Endothelial cell of umbilical vein (primary cell): ENCODE measurements around the gene SEC22B. TPM values are rescaled to one million over a fixed set of nuclear protein-coding genes. Genes with fewer than 3 reads are reported as not detected.
"Not testable (repeated sequence)": the region's sequence is repeated elsewhere in the genome, so short reads cannot be mapped to it uniquely, and the experiment has no call there.

Experiments
- BruUV-seq: library from RNA; stranded (reverse); fragments of 400-500 nt; replicated peaks from 2 replicates; lab custom pipeline; 2021; lab: Mats Ljungman, UMichigan
- CTCF ChIA-PET: fragments of 300-600, 350-600 bp; sonication (Branson Sonifier 250); formaldehyde crosslinking; loops from one replicate; lab custom pipeline; 2021; ENCODE audit warnings: antibody characterized with exemption, inconsistent platforms; lab: Charles Lee
- POLR2A ChIA-PET: fragments of 300-600, 350-600 bp; sonication (Branson Sonifier 250); formaldehyde crosslinking; loops from one replicate; lab custom pipeline; 2021; ENCODE audit warnings: antibody characterized with exemption, inconsistent platforms; lab: Charles Lee
- DNase-seq: peaks from one replicate; pipeline ENCODE4 v3.0.0-alpha.2; 2011; ENCODE audit warnings: low read depth, low spot score
- FAIRE-seq: peaks from 2 replicates; lab custom pipeline; 2011; peaks lifted over from hg19 to GRCh38; lab: Jason Lieb, UNC
- H2AFZ ChIP-seq: 2 replicates; pipeline ENCODE4 v1.6.0; 2012; ENCODE audit warnings: low read depth, low read length, control low read depth, inconsistent platforms
- H3K27ac ChIP-seq: 2 replicates; pipeline ENCODE4 v1.5.1; 2011; ENCODE audit warnings: low read depth, mild to moderate bottlenecking, control low read depth, low read length, moderate library complexity; ENCODE audit not compliant: insufficient read depth
- H3K27me3 ChIP-seq, 2 experiments: 2 replicates each; pipeline versions ENCODE4 v1.6.0 to v1.6.1; 2011; ENCODE audit warnings: low read length in 2 of 2, mixed read lengths in 1 of 2; ENCODE audit not compliant: control insufficient read depth in 2 of 2, insufficient read depth in 2 of 2
- H3K36me3 ChIP-seq, 2 experiments: 2 replicates in 1 of 2; 3 replicates in 1 of 2; pipeline ENCODE4 v1.5.1; 2011; ENCODE audit warnings: low read length in 2 of 2, mild to moderate bottlenecking in 1 of 2, moderate library complexity in 1 of 2; ENCODE audit not compliant: control insufficient read depth in 2 of 2, insufficient read depth in 2 of 2; ENCODE audit errors: extremely low read depth in 1 of 2
- H3K4me1 ChIP-seq: 3 replicates; pipeline ENCODE4 v1.5.1; 2011; ENCODE audit warnings: mild to moderate bottlenecking, low read length; ENCODE audit not compliant: control insufficient read depth, insufficient read depth; ENCODE audit errors: extremely low read depth
- H3K4me2 ChIP-seq: 2 replicates; pipeline ENCODE4 v1.6.1; 2011; ENCODE audit warnings: low read length, control low read depth, mixed read lengths; ENCODE audit not compliant: insufficient read depth
- H3K4me3 ChIP-seq, 3 experiments: fragments of 200-600 bp in 1 of 3; sonication (generic), shearing (Covaris generic) in 1 of 3; replicated peaks in 1 of 3; 2 replicates each; pipeline ENCODE4 v1.5.1; 2011 to 2016; ENCODE audit warnings: control low read depth in 3 of 3, low read length in 3 of 3, mild to moderate bottlenecking in 2 of 3, inconsistent platforms in 1 of 3, low read depth in 1 of 3, moderate library complexity in 1 of 3; ENCODE audit not compliant: insufficient read depth in 1 of 3
- H3K79me2 ChIP-seq: 2 replicates; pipeline ENCODE4 v1.6.0; 2012; ENCODE audit warnings: low read length, inconsistent platforms; ENCODE audit not compliant: control insufficient read depth, insufficient read depth
- H3K9ac ChIP-seq: replicated peaks from 2 replicates; pipeline ENCODE3; 2011; ENCODE audit warnings: low read length, control low read depth; ENCODE audit not compliant: insufficient read depth; ENCODE audit errors: extremely low read depth
- H3K9me1 ChIP-seq: replicated peaks from 3 replicates; pipeline ENCODE4 v1.6.0; 2011; ENCODE audit warnings: mild to moderate bottlenecking, low read length; ENCODE audit not compliant: control insufficient read depth, insufficient read depth; ENCODE audit errors: extremely low read depth
- H3K9me3 ChIP-seq: replicated peaks from 2 replicates; pipeline ENCODE4 v1.5.1; 2012; ENCODE audit warnings: low read length, inconsistent platforms; ENCODE audit not compliant: control insufficient read depth, insufficient read depth
- H4K20me1 ChIP-seq: replicated peaks from 2 replicates; pipeline ENCODE3; 2011; ENCODE audit warnings: mild to moderate bottlenecking, low read length; ENCODE audit not compliant: control insufficient read depth, insufficient read depth; ENCODE audit errors: extremely low read depth
- dilution Hi-C: fragments of 300-500 bp; cut with MboI; formaldehyde crosslinking; loops from one replicate; pipeline ENCODE4 v1.15.0; 2019; ENCODE audit warnings: low sequenced_read_pairs; ENCODE audit not compliant: extremely low pct_ligation_motif_present
- intact Hi-C: fragments of 100-400 bp; cut with micrococcal nuclease; formaldehyde crosslinking; loops from one replicate; pipeline ENCODE4 v1.10.0; 2022
- polyA plus RNA-seq, 4 experiments: library from polyadenylated mRNA; depleted of rRNA in 3 of 4; stranded (reverse) in 3 of 4; unstranded in 1 of 4; fragments of >200 nt; gene quantifications; 2 replicates each; pipeline versions ENCODE4 v1.2.1 to v1.2.3, GENCODE V29; 2011 to 2012; ENCODE audit warnings: missing spikeins in 1 of 4
- total RNA-seq: library from RNA; stranded (reverse); gene quantifications from 2 replicates; pipeline ENCODE4 v1.2.3, GENCODE V29; 2021

The SEC22B gene
- total and polyA plus RNA-seq, 2 donors (not counting 3 experiments of a cell fraction or from before 2014, with no cell fraction given): 14.2 to 27.3 TPM

GRCh38 chr1:120117371-120118177, 58.7 kb downstream of the SEC22B start:
- H3K27ac ChIP-seq, dilution Hi-C loops, H3K4me2 ChIP-seq, H4K20me1 ChIP-seq, H3K9ac ChIP-seq, POLR2A ChIA-PET, H3K9me1 ChIP-seq, H2AFZ ChIP-seq, BruUV-seq, H3K4me3 ChIP-seq, CTCF ChIA-PET, H3K27me3 ChIP-seq, H3K4me1 ChIP-seq, FAIRE-seq, intact Hi-C loops, DNase-seq, H3K9me3 ChIP-seq, H3K79me2 ChIP-seq, H3K36me3 ChIP-seq: not testable (repeated sequence)

- H2AFZ ChIP-seq, H4K20me1 ChIP-seq, DNase-seq, H3K9ac ChIP-seq, dilution Hi-C loops, CTCF ChIA-PET, H3K4me2 ChIP-seq, BruUV-seq, FAIRE-seq, H3K27ac ChIP-seq, H3K4me1 ChIP-seq, H3K79me2 ChIP-seq, H3K9me3 ChIP-seq, H3K36me3 ChIP-seq, intact Hi-C loops, H3K4me3 ChIP-seq, POLR2A ChIA-PET, H3K27me3 ChIP-seq, H3K9me1 ChIP-seq: not testable (repeated sequence)
These were observed 60.2 kb downstream of the SEC22B start for GRCh38 chr1:120116094-120116493.

- CTCF ChIA-PET, intact Hi-C loops, BruUV-seq: not testable (repeated sequence)
These were observed 63.2 kb downstream of the SEC22B start for GRCh38 chr1:120113134-120113533.

GRCh38 chr1:120112212-120112611, 64.1 kb downstream of the SEC22B start:
- POLR2A ChIA-PET, H4K20me1 ChIP-seq, intact Hi-C loops, BruUV-seq, H3K27me3 ChIP-seq, H3K36me3 ChIP-seq, H3K9me3 ChIP-seq, CTCF ChIA-PET, H3K9me1 ChIP-seq, DNase-seq, FAIRE-seq, H2AFZ ChIP-seq, dilution Hi-C loops, H3K4me2 ChIP-seq, H3K4me3 ChIP-seq, H3K27ac ChIP-seq, H3K9ac ChIP-seq, H3K79me2 ChIP-seq, H3K4me1 ChIP-seq: not testable (repeated sequence)

More at GRCh38 chr1:120113134-120113533, 63.2 kb downstream of the SEC22B start:
- H3K9me3 ChIP-seq, H4K20me1 ChIP-seq, H3K9me1 ChIP-seq, H3K27me3 ChIP-seq, H3K36me3 ChIP-seq, POLR2A ChIA-PET, H3K4me3 ChIP-seq, FAIRE-seq, H3K4me1 ChIP-seq, dilution Hi-C loops, H3K4me2 ChIP-seq, DNase-seq, H2AFZ ChIP-seq, H3K9ac ChIP-seq, H3K27ac ChIP-seq, H3K79me2 ChIP-seq: not testable (repeated sequence)
